SU-DHL-6 (cell line): ENCODE measurements around the gene ISG20.

Experiments used
- CTCF ChIP-seq: fragments of 200-600 bp; sonication (generic); IDR thresholded peaks from one replicate; pipeline ENCODE4 v1.5.1; 2017; ENCODE audit warnings: antibody characterized with exemption, mild to moderate bottlenecking, low read length, moderate library complexity; ENCODE audit not compliant: insufficient read depth, poor library complexity, severe bottlenecking
- EZH2phosphoT487 ChIP-seq: fragments of 200-600 bp; sonication (generic), shearing (Covaris generic); conservative IDR thresholded peaks from 2 replicates; pipeline ENCODE4 v1.6.1; 2018; ENCODE audit warnings: mild to moderate bottlenecking, antibody characterized with exemption, low read length, moderate library complexity, mixed read lengths

DNA sequence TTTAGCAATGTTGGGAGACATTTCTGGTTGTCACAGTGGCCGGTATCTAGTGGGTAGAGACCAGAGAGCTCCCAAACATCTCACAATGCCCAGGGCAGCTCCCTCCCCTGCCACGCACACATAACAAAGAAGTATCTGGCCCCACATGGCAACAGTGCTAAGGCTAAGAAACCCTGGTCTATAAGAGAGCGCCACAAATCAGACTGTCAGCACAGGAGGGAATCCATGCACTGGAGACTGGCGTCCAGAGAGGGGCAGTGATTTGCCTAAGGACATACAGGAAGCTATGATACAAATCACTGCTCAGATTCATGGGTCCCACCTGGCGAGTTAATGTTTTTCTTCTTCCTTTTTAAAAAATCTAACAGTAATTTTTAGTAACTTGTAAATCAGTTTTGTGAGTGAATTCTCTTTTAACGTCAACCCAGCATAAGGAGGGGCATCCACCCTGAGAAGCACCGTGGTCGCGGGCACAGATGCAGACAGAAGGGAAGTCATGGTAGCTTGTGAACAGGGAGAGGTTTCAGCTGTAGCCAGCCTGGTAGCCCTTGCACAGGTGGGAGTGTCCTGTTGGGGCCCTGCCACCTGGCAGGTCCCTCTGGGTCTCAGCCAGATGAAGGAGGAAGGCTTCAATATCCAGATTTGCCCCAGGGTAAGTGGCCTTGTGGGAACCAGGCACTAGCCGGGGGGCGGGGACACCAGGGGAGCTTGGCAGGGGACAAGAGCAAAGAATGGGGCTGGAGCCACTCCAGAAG lies 8.7 kb downstream of the ISG20 start:
- no peak for TF ChIP-seq CTCF
- no peak for TF ChIP-seq EZH2phosphoT487
